Measurements from ENCODE around the gene EXD3. TPM values are rescaled to one million over a fixed set of nuclear protein-coding genes. Genes with fewer than 3 reads are reported as not detected.

Gene EXD3
- polyA plus RNA-seq, 1 of the 3 experiments (the other 2 are of a cell fraction): 11.5 TPM

GRCh38 chr9:137416563-137417151 lies 6.3 kb downstream of the EXD3 start:
- ChIA-PET POLR2A (no interaction called here), CTCF (interaction anchor here (0.6 to 0.9 kb wide), 2 partner anchors 45 to 115 kb away, joined by 3 read pairs; partner anchors contain the start of gene NRARP)
- Histone ChIP-seq H3K4me1 (ENCODE audit: control insufficient read depth in 1 of 2, insufficient read depth in 2 of 2, low read depth in 1 of 2, low read length in 1 of 2) (peaks cover 2 to 10% of the 10 kb centered on the region in 2 experiments; a peak in 3 of 4 replicates), H3K27ac (ENCODE audit: low read depth in 2 of 2, low read length in 1 of 2) (no peak overlapping the region), H3K9me3 (no peaks in the 10 kb centered on the region), H3K4me2 (no peak overlapping the region), H3K27me3 (ENCODE audit: insufficient read depth) (no peaks in the 10 kb centered on the region), H3K9me2 (no peaks in the 10 kb centered on the region), H3K4me3 (ENCODE audit: low read depth in 2 of 2, low read length in 1 of 2) (no peak overlapping the region), H2AFZ (ENCODE audit: low read depth) (no peak overlapping the region), H3K36me3 (replicated peaks in 1 of 2; ENCODE audit: control insufficient read depth in 1 of 2, insufficient read depth in 2 of 2, low read length in 1 of 2) (no peaks in the 10 kb centered on the region), H3K79me2 (ENCODE audit: insufficient read depth) (peaks cover 40% of the 10 kb centered on the region), H4K20me1 (ENCODE audit: insufficient read depth) (no peaks in the 10 kb centered on the region), H3K9ac (no peak overlapping the region), H3F3A (replicated peaks; ENCODE audit: insufficient read depth) (peaks cover 18% of the 10 kb centered on the region)
- 98% methylated on average over 18 of the region's 45 CpGs for WGBS (ENCODE audit: low lambda C conversion rate)
- DNase-seq: no peak
- TF ChIP-seq FOSL2 (IDR thresholded peaks at IDR 0.05; ENCODE audit: borderline replicate concordance, low read depth) (no peak), PBX3 (IDR thresholded peaks at IDR 0.05) (no peak), RCOR1 (IDR thresholded peaks at IDR 0.05; ENCODE audit: low read length) (no peak), CTCF (IDR thresholded peaks at IDR 0.05) (no peak), EP300 (IDR thresholded peaks at IDR 0.05; ENCODE audit: borderline replicate concordance in 1 of 2, low read depth in 1 of 2, low read length in 1 of 2) (no peak), FOXM1 (IDR thresholded peaks at IDR 0.05; ENCODE audit: low read depth) (no peak), REST (IDR thresholded peaks at IDR 0.05; ENCODE audit: low read depth, low read length) (no peak), USF1 (IDR thresholded peaks at IDR 0.05; ENCODE audit: borderline replicate concordance, low read depth) (no peak), TAF1 (IDR thresholded peaks at IDR 0.05; ENCODE audit: borderline replicate concordance, low read depth, low read length) (no peak), GABPA (IDR thresholded peaks at IDR 0.05; ENCODE audit: low read depth) (no peak), SIN3A (IDR thresholded peaks at IDR 0.05; ENCODE audit: borderline replicate concordance, low read depth, low read length) (no peak)

All from SK-N-SH (cell line).